Activated CD4-positive, CD25-positive, alpha-beta regulatory T cell treated with anti-CD3 and anti-CD28 coated beads, Interleukin-2, amount 50 U/mL, for 16 hours (primary cell): Measurements from ENCODE around the gene GPN1.
A peak's percentile ranks its signal among the peaks of the same experiment; 100 is the strongest.
"Not testable (repeated sequence)": the region's sequence is repeated elsewhere in the genome, so short reads cannot be mapped to it uniquely, and the experiment has no call there.

Source experiments
- DNase-seq: peaks from one replicate; pipeline ENCODE4 v3.0.0-alpha.2; 2020; ENCODE audit warnings: low read depth, low spot score

The GPN1 gene

GRCh38 chr2:27627963-27628766 is 685 bp upstream of the GPN1 start:
- no peak for DNase-seq

- DNase-seq, result not testable (repeated sequence)
Observed at GRCh38 chr2:27630257-27630656, 1.4 kb downstream of the GPN1 start.

GRCh38 chr2:27634291-27634690 is 5.4 kb downstream of the GPN1 start:
- no peak for DNase-seq

- no peak for DNase-seq
Observed at GRCh38 chr2:27636766-27637165, 7.9 kb downstream of the GPN1 start.

GRCh38 chr2:27638037-27638637 is 9.3 kb downstream of the GPN1 start:
- no peak for DNase-seq

- no peak for DNase-seq
Observed at GRCh38 chr2:27638709-27639108, 9.9 kb downstream of the GPN1 start.

GRCh38 chr2:27640722-27641245 is 11.9 kb downstream of the GPN1 start:
- DNase-seq, result no peak

GRCh38 chr2:27645197-27645596 is 16.3 kb downstream of the GPN1 start:
- DNase-seq, result no peak

- DNase-seq, result no peak
Observed at GRCh38 chr2:27647289-27647688, 18.4 kb downstream of the GPN1 start.

- DNase-seq, result no peak
Observed at GRCh38 chr2:27647737-27648136, 18.9 kb downstream of the GPN1 start.

GRCh38 chr2:27651056-27651455 is 22.2 kb downstream of the GPN1 start:
- DNase-seq, result no peak

- no peak for DNase-seq
Observed at GRCh38 chr2:27652341-27652740, 23.5 kb downstream of the GPN1 start.

- no peak for DNase-seq
Observed at GRCh38 chr2:27652790-27653189, 23.9 kb downstream of the GPN1 start.

- no peak for DNase-seq
Observed at GRCh38 chr2:27653397-27653796, 24.5 kb downstream of the GPN1 start.

- DNase-seq, result no peak
Observed at GRCh38 chr2:27655155-27655951, 26.5 kb downstream of the GPN1 start.

GRCh38 chr2:27661371-27661770 is 32.5 kb downstream of the GPN1 start:
- no peak for DNase-seq

- peak; percentile 60 for DNase-seq
Observed at GRCh38 chr2:27663285-27664153, 34.7 kb downstream of the GPN1 start, which contains the start of the genes SLC4A1AP and SUPT7L. SLC4A1AP (plus strand) TSS chr2:27663889; CDS start chr2:27663915, 26 bp downstream. SUPT7L (minus strand) TSS chr2:27663614; CDS start chr2:27662192, 1,422 bp downstream.

GRCh38 chr2:27664154-27664574 is 35.3 kb downstream of the GPN1 start:
- DNase-seq, result no peak

- no peak for DNase-seq
Observed at GRCh38 chr2:27664622-27665363, 35.9 kb downstream of the GPN1 start.

- no peak for DNase-seq
Observed at GRCh38 chr2:27667446-27667845, 38.6 kb downstream of the GPN1 start.
